ENCODE measurements around the gene SKAP1.

SKAP1 gene

GRCh38 chr17:48101012-48101720 lies 328.8 kb downstream of the SKAP1 start, which contains the start of gene CBX1:
CBX1 (minus strand) TSS chr17:48101478; CDS start chr17:48077004, 24,474 bp downstream.
- peak; percentile 98 to 99 for DNase-seq

- DNase-seq = peak; percentile 85 to 89
These were observed 329.4 kb downstream of the SKAP1 start for GRCh38 chr17:48100591-48101011.

GRCh38 chr17:48100160-48100559 lies 329.9 kb downstream of the SKAP1 start:
- DNase-seq = no peak

GRCh38 chr17:48095611-48096010 lies 334.4 kb downstream of the SKAP1 start:
- DNase-seq = no peak

GRCh38 chr17:48093341-48094045 lies 336.5 kb downstream of the SKAP1 start:
- no peak for DNase-seq

- DNase-seq = no peak
These were observed 345.1 kb downstream of the SKAP1 start for GRCh38 chr17:48084932-48085331.
